KMS-11 (cell line): ENCODE results near the gene SH3BGRL3.

Source experiments
- H2AFZ ChIP-seq: fragments of 200-600 bp; sonication (generic); 2 replicates; pipeline ENCODE4 v1.6.1; 2016; ENCODE audit warnings: antibody characterized with exemption, mixed run types, low read depth
- H3K27ac ChIP-seq: fragments of 200-600 bp; sonication (generic); 2 replicates; pipeline ENCODE4 v1.6.1; 2016; ENCODE audit warnings: mild to moderate bottlenecking, mixed run types
- H3K27me3 ChIP-seq: fragments of 200-600 bp; sonication (generic); 2 replicates; pipeline ENCODE4 v1.6.1; 2017; ENCODE audit warnings: mild to moderate bottlenecking, low read depth, mixed run types, moderate library complexity; ENCODE audit not compliant: insufficient read depth
- H3K36me3 ChIP-seq: fragments of 200-600 bp; sonication (generic); 2 replicates; pipeline ENCODE4 v1.6.1; 2017; ENCODE audit warnings: mild to moderate bottlenecking, mixed run types; ENCODE audit not compliant: insufficient read depth
- H3K4me1 ChIP-seq: fragments of 200-600 bp; sonication (generic); 2 replicates; pipeline ENCODE4 v1.6.1; 2016; ENCODE audit warnings: mild to moderate bottlenecking, low read depth, mixed run types; ENCODE audit not compliant: poor library complexity, severe bottlenecking
- H3K4me2 ChIP-seq: fragments of 200-600 bp; sonication (generic); 2 replicates; pipeline ENCODE4 v1.7.0; 2016; ENCODE audit warnings: mild to moderate bottlenecking, mixed run types
- H3K4me3 ChIP-seq: fragments of 200-600 bp; sonication (generic); IDR thresholded peaks from 2 replicates; pipeline ENCODE4 v1.6.1; 2017; ENCODE audit warnings: low read depth, low read length, mixed read lengths; ENCODE audit not compliant: insufficient read depth
- H3K79me2 ChIP-seq: fragments of 200-600 bp; sonication (generic); 2 replicates; pipeline ENCODE4 v1.6.1; 2016; ENCODE audit warnings: low read depth, mixed run types; ENCODE audit not compliant: insufficient read depth
- H3K9ac ChIP-seq: fragments of 200-600 bp; sonication (generic); 2 replicates; pipeline ENCODE4 v1.6.1; 2016; ENCODE audit warnings: mild to moderate bottlenecking, mixed run types
- H4K20me1 ChIP-seq: fragments of 200-600 bp; sonication (generic); 2 replicates; pipeline ENCODE4 v1.6.1; 2016; ENCODE audit warnings: mild to moderate bottlenecking, mixed run types; ENCODE audit not compliant: insufficient read depth
- TF ChIP-seq, protein P1 (sequence below): fragments of 200-600 bp; sonication (generic); conservative IDR thresholded peaks from 2 replicates; pipeline ENCODE4 v1.6.1; 2017; ENCODE audit warnings: low read depth, mild to moderate bottlenecking, antibody characterized with exemption, low read length, moderate library complexity, mixed read lengths

The SH3BGRL3 gene

GRCh38 chr1:26317146-26317545 lies 37.3 kb downstream of the SH3BGRL3 start:
- Histone ChIP-seq H4K20me1 (no peaks in the 10 kb centered on the region), H3K9ac (no peak overlapping the region)

GRCh38 chr1:26317612-26318337 lies 37.9 kb downstream of the SH3BGRL3 start, which contains the start of gene CD52:
Gene CD52 (plus strand): TSS chr1:26317958. CDS start chr1:26318018, 60 bp downstream.
- H3K9ac ChIP-seq: no peak within 1 kb of the TSS

More at GRCh38 chr1:26317146-26317545, 37.3 kb downstream of the SH3BGRL3 start:
- Histone ChIP-seq H3K27ac (no peak overlapping the region), H3K4me2 (no peak overlapping the region), H3K79me2 (no peaks in the 10 kb centered on the region), H3K4me1 (peaks cover 4% of the 10 kb centered on the region), H3K36me3 (no peaks in the 10 kb centered on the region), H3K4me3 (no peak overlapping the region), H3K27me3 (no peaks in the 10 kb centered on the region), H2AFZ (no peak overlapping the region)
- TF ChIP-seq, protein P1, sequence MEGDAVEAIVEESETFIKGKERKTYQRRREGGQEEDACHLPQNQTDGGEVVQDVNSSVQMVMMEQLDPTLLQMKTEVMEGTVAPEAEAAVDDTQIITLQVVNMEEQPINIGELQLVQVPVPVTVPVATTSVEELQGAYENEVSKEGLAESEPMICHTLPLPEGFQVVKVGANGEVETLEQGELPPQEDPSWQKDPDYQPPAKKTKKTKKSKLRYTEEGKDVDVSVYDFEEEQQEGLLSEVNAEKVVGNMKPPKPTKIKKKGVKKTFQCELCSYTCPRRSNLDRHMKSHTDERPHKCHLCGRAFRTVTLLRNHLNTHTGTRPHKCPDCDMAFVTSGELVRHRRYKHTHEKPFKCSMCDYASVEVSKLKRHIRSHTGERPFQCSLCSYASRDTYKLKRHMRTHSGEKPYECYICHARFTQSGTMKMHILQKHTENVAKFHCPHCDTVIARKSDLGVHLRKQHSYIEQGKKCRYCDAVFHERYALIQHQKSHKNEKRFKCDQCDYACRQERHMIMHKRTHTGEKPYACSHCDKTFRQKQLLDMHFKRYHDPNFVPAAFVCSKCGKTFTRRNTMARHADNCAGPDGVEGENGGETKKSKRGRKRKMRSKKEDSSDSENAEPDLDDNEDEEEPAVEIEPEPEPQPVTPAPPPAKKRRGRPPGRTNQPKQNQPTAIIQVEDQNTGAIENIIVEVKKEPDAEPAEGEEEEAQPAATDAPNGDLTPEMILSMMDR: no peak

GRCh38 chr1:26318338-26319064 lies 38.6 kb downstream of the SH3BGRL3 start:
- no peak overlapping the region for H2AFZ ChIP-seq
- H3K27ac ChIP-seq: no peak overlapping the region
- H3K36me3 ChIP-seq: no peaks in the 10 kb centered on the region
- peaks cover 4% of the 10 kb centered on the region for H3K4me1 ChIP-seq
- no peaks in the 10 kb centered on the region for H4K20me1 ChIP-seq
- no peak overlapping the region for H3K9ac ChIP-seq
- no peak overlapping the region for H3K4me2 ChIP-seq
- H3K27me3 ChIP-seq: no peaks in the 10 kb centered on the region
- H3K4me3 ChIP-seq: no peak overlapping the region
- TF ChIP-seq, protein P1: no peak
- no peaks in the 10 kb centered on the region for H3K79me2 ChIP-seq

More at GRCh38 chr1:26317612-26318337, 37.9 kb downstream of the SH3BGRL3 start, which contains the start of gene CD52:
- Histone ChIP-seq H3K4me3 (no peak within 1 kb of the TSS), H3K27ac (no peak within 1 kb of the TSS), H4K20me1 (no peaks in the 10 kb centered on the region), H3K4me2 (no peak within 1 kb of the TSS), H3K4me1 (peaks cover 4% of the 10 kb centered on the region), H3K27me3 (no peaks in the 10 kb centered on the region), H3K36me3 (no peaks in the 10 kb centered on the region), H3K79me2 (no peaks in the 10 kb centered on the region), H2AFZ (no peak within 1 kb of the TSS)
- TF ChIP-seq, protein P1: no peak

DNA sequence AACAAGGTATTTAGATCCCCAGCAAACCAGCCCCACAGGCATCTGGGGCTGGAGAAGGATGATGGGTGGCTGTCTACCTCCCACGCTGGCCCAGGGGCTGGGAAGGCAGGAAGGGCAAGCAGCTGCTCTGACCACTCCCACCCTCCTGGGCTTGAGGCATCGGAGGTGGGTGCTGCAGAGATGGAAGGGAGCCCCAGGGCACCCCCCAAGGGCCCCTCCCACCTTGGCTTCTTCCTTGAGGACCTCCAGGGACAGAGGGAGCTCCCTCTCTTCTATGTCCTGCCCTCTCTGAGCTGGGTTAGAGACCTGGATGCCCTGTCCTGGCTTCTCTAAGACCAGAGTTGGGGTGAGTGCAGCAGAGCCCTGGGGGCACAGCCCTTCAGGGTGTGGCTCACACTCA lies 41.0 kb downstream of the SH3BGRL3 start:
- H4K20me1 ChIP-seq: no peaks in the 10 kb centered on the region
- H3K4me3 ChIP-seq: no peak overlapping the region
- H3K36me3 ChIP-seq: no peaks in the 10 kb centered on the region
- H3K79me2 ChIP-seq: no peaks in the 10 kb centered on the region
- no peak overlapping the region for H3K9ac ChIP-seq
- H2AFZ ChIP-seq: peak overlapping the region; percentile 81; the same call in 1 of the 2 replicates
- peak overlapping the region; percentile 24; the same call in 1 of the 2 replicates for H3K4me2 ChIP-seq
- TF ChIP-seq, protein P1: no peak
- H3K4me1 ChIP-seq: peaks cover 4% of the 10 kb centered on the region
- no peaks in the 10 kb centered on the region for H3K27me3 ChIP-seq
- no peak overlapping the region for H3K27ac ChIP-seq
